Ishikawa (cell line): Measurements from ENCODE around the gene TACSTD2.

Experiments used
- CEBPB ChIP-seq: IDR thresholded peaks from 2 replicates; pipeline ENCODE4 v1.6.1; 2012
- RAD21 ChIP-seq: IDR thresholded peaks from 2 replicates; pipeline ENCODE4 v1.6.1; 2012; ENCODE audit warnings: low read depth
- TF ChIP-seq, protein P1 (sequence below): IDR thresholded peaks from 2 replicates; pipeline ENCODE4 v1.6.1; 2012

DNA sequence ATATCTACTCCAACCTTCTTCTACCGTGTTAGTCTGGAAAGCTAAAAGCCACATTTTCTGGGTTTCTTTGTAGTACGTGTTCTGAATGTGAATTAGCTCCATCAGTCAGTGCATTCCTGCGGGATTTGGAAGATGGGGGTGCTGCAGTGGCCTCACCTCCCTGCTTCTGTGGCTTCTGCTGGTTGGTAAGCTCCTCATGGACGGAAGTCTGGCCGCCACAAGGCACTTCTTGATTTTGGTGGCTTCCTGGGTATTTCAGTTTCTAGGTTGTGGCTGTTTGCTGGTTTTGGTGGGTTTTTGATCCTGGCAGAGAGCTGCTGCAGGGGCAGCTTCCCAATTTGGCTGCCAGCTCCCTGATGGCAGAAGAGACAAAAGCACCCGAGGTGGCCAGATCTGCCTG is 20.9 kb upstream of the TACSTD2 start:
- TF ChIP-seq, protein P1, sequence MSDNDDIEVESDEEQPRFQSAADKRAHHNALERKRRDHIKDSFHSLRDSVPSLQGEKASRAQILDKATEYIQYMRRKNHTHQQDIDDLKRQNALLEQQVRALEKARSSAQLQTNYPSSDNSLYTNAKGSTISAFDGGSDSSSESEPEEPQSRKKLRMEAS = no peak
- TF ChIP-seq RAD21 (no peak), CEBPB (no peak)
